A549 (cell line): ENCODE results near the gene CYFIP2. TPM values are rescaled to one million over a fixed set of nuclear protein-coding genes. Genes with fewer than 3 reads are reported as not detected.

Source experiments
- ATAC-seq, 2 experiments: fragments of 200-7000 bp in 1 of 2; fragments of >200 bp in 1 of 2; cut with Nextera tagmentation in 1 of 2; cut with Tn5 transposase in 1 of 2; 3 replicates each; pipeline versions ENCODE4 v1.8.0 to v1.9.1; 2018 to 2020; ENCODE audit warnings: mild to moderate bottlenecking in 1 of 2, moderate library complexity in 1 of 2
- CTCF ChIA-PET: fragments of 300-600 bp; sonication (Branson Sonifier 250); formaldehyde crosslinking; extraction: SDS; loops from one replicate; lab custom pipeline; 2021; ENCODE audit warnings: antibody characterized with exemption, inconsistent platforms; lab: Yijun Ruan, JAX
- POLR2A ChIA-PET: fragments of 350-600 bp; formaldehyde crosslinking; extraction: SDS; loops from one replicate; lab custom pipeline; 2021; ENCODE audit warnings: antibody characterized with exemption, inconsistent platforms; lab: Yijun Ruan, JAX
- DNase-seq, 2 experiments: peaks; one replicate each; pipeline versions ENCODE4 v3.0.0 to v3.0.0-alpha.2; 2011 to 2016; ENCODE audit warnings: low read depth in 1 of 2, low spot score in 1 of 2
- FAIRE-seq: peaks from 2 replicates; lab custom pipeline; 2011; peaks lifted over from hg19 to GRCh38; lab: Jason Lieb, UNC
- H3K27ac ChIP-seq, 2 experiments: fragments of >200 bp; sonication (Bioruptor Twin); formaldehyde crosslinking; 3 replicates each; pipeline ENCODE4 v1.5.1; 2016 to 2017
- H3K4me1 ChIP-seq: fragments of >200 bp; sonication (Bioruptor Twin); formaldehyde crosslinking; 3 replicates; pipeline ENCODE4 v1.6.1; 2016
- H3K4me2 ChIP-seq: fragments of >200 bp; sonication (Bioruptor Twin); formaldehyde crosslinking; 3 replicates; pipeline ENCODE4 v1.6.1; 2016
- H3K4me3 ChIP-seq: fragments of >200 bp; sonication (Bioruptor Twin); formaldehyde crosslinking; 3 replicates; pipeline ENCODE4 v1.5.1; 2016
- H3K9me3 ChIP-seq: fragments of >200 bp; sonication (Bioruptor Twin); formaldehyde crosslinking; 3 replicates; pipeline ENCODE4 v1.6.1; 2016
- BHLHE40 ChIP-seq: IDR thresholded peaks from 2 replicates; pipeline ENCODE4 v1.6.1; 2012; ENCODE audit warnings: low read depth, low read length, inconsistent platforms
- CHD2 ChIP-seq: fragments of 150-350 bp; IDR thresholded peaks from 2 replicates; pipeline ENCODE4 v1.6.1; 2014; ENCODE audit warnings: low read length; ENCODE audit not compliant: partially characterized antibody
- CHD4 ChIP-seq: fragments of 200-600 bp; sonication (generic); IDR thresholded peaks from 2 replicates; pipeline ENCODE4 v1.6.1; 2016; ENCODE audit warnings: antibody characterized with exemption, mild to moderate bottlenecking, borderline replicate concordance
- EHF ChIP-seq: fragments of 250-450 bp; sonication (Bioruptor Pico); IDR thresholded peaks from 2 replicates; pipeline ENCODE4 v1.5.0; 2020; ENCODE audit warnings: mild to moderate bottlenecking
- EHMT2 ChIP-seq: fragments of 200-600 bp; sonication (generic); IDR thresholded peaks from 2 replicates; pipeline ENCODE4 v1.6.1; 2016; ENCODE audit warnings: antibody characterized with exemption, low read depth, mild to moderate bottlenecking, moderate library complexity
- EP300 ChIP-seq, 2 experiments: fragments of >200 bp; sonication (Bioruptor Twin); formaldehyde crosslinking; IDR thresholded peaks; 2 replicates in 1 of 2; 3 replicates in 1 of 2; pipeline ENCODE4 v1.6.1; 2016 to 2017
- FOSB ChIP-seq: fragments of 250-450 bp; sonication (Bioruptor Pico); IDR thresholded peaks from 2 replicates; pipeline ENCODE4 v1.5.0; 2020; ENCODE audit warnings: mild to moderate bottlenecking, moderate library complexity
- FOSL2 ChIP-seq, 2 experiments: fragments of 450-650 bp in 1 of 2; fragments of >200 bp in 1 of 2; sonication (Bioruptor Twin) in 1 of 2; formaldehyde crosslinking; IDR thresholded peaks; 2 replicates each; pipeline versions ENCODE4 v1.5.0 to v1.6.1; 2016 to 2020; ENCODE audit warnings: mild to moderate bottlenecking in 1 of 2, moderate library complexity in 1 of 2
- HEYL ChIP-seq: fragments of 250-450 bp; sonication (Bioruptor Pico); IDR thresholded peaks from 2 replicates; pipeline ENCODE4 v1.8.0; 2021; ENCODE audit warnings: mild to moderate bottlenecking, moderate library complexity
- HOXB13 ChIP-seq: fragments of 250-450 bp; sonication (Bioruptor Pico); IDR thresholded peaks from 2 replicates; pipeline ENCODE4 v1.5.0; 2020; ENCODE audit warnings: low read depth, mild to moderate bottlenecking, moderate library complexity
- JUNB ChIP-seq: fragments of >200 bp; sonication (Bioruptor Twin); formaldehyde crosslinking; IDR thresholded peaks from 2 replicates; pipeline ENCODE4 v1.6.1; 2016
- MAFK ChIP-seq: fragments of 450-650 bp; IDR thresholded peaks from 2 replicates; pipeline ENCODE4 v1.6.1; 2014; ENCODE audit not compliant: partially characterized antibody
- NPAS2 ChIP-seq: fragments of 250-450 bp; sonication (Bioruptor Pico); IDR thresholded peaks from 2 replicates; pipeline ENCODE4 v1.8.0; 2022; ENCODE audit warnings: mild to moderate bottlenecking, moderate library complexity, borderline replicate concordance
- PHF8 ChIP-seq: fragments of 200-600 bp; sonication (generic); IDR thresholded peaks from 2 replicates; pipeline ENCODE4 v1.6.1; 2016; ENCODE audit warnings: low read depth, mild to moderate bottlenecking, antibody characterized with exemption, moderate library complexity, borderline replicate concordance
- RAD21 ChIP-seq, 2 experiments: fragments of >200 bp in 1 of 2; sonication (Bioruptor Twin) in 1 of 2; formaldehyde crosslinking in 1 of 2; IDR thresholded peaks in 1 of 2; conservative IDR thresholded peaks in 1 of 2; 2 replicates in 1 of 2; 3 replicates in 1 of 2; pipeline ENCODE4 v1.6.1; 2012 to 2018; ENCODE audit warnings: inconsistent platforms in 1 of 2
- RARB ChIP-seq: fragments of 250-450 bp; sonication (Bioruptor Pico); IDR thresholded peaks from 2 replicates; pipeline ENCODE4 v1.8.0; 2021; ENCODE audit warnings: mild to moderate bottlenecking, moderate library complexity
- RNF2 ChIP-seq: fragments of 200-600 bp; sonication (generic); IDR thresholded peaks from 2 replicates; pipeline ENCODE4 v1.6.1; 2016; ENCODE audit warnings: low read depth, mild to moderate bottlenecking, antibody characterized with exemption, moderate library complexity, borderline replicate concordance
- SMC3 ChIP-seq: fragments of >200 bp; sonication (Bioruptor Twin); formaldehyde crosslinking; IDR thresholded peaks from 3 replicates; pipeline ENCODE4 v1.6.1; 2018; ENCODE audit warnings: inconsistent platforms
- SREBF2 ChIP-seq: fragments of 450-650 bp; IDR thresholded peaks from 2 replicates; pipeline ENCODE4 v1.6.1; 2014; ENCODE audit warnings: mild to moderate bottlenecking, moderate library complexity
- ZC3H11A ChIP-seq: fragments of 450-650 bp; IDR thresholded peaks from 2 replicates; pipeline ENCODE4 v1.6.1; 2014; ENCODE audit warnings: antibody characterized with exemption, mild to moderate bottlenecking
- WGBS: methylation state at CpG from one replicate; pipeline ENCODE4 v1.1.6; 2017; ENCODE audit errors: missing lambda C conversion rate; 5-methylcytosine and 5-hydroxymethylcytosine counted together
- polyA plus RNA-seq, 4 experiments: library from polyadenylated mRNA; depleted of rRNA in 3 of 4; stranded (reverse); fragments of >200 nt; fragmentation: RNase III in 1 of 4; extraction: RNeasy Plus Mini Kit Qiagen cat#74134 plus additional on column Dnase treatment in 1 of 4; gene quantifications; 2 replicates in 3 of 4; 3 replicates in 1 of 4; pipeline ENCODE4 v1.2.3, GENCODE V29; 2011 to 2017
- TF ChIP-seq, protein P1 (sequence below): IDR thresholded peaks from 2 replicates; pipeline ENCODE4 v1.6.1; 2012
- TF ChIP-seq, protein P2 (sequence below): fragments of >200 bp; sonication (Bioruptor Twin); formaldehyde crosslinking; IDR thresholded peaks from 3 replicates; pipeline ENCODE4 v1.6.1; 2016
- TF ChIP-seq, protein P3 (sequence below): fragments of 200-600 bp; sonication (generic); IDR thresholded peaks from 2 replicates; pipeline ENCODE4 v1.6.1; 2016; ENCODE audit warnings: antibody characterized with exemption, mild to moderate bottlenecking, moderate library complexity

The CYFIP2 gene
- polyA plus RNA-seq, 2 of the 4 experiments (the other 2 are of a cell fraction), result 9.0 to 18.6 TPM

DNA sequence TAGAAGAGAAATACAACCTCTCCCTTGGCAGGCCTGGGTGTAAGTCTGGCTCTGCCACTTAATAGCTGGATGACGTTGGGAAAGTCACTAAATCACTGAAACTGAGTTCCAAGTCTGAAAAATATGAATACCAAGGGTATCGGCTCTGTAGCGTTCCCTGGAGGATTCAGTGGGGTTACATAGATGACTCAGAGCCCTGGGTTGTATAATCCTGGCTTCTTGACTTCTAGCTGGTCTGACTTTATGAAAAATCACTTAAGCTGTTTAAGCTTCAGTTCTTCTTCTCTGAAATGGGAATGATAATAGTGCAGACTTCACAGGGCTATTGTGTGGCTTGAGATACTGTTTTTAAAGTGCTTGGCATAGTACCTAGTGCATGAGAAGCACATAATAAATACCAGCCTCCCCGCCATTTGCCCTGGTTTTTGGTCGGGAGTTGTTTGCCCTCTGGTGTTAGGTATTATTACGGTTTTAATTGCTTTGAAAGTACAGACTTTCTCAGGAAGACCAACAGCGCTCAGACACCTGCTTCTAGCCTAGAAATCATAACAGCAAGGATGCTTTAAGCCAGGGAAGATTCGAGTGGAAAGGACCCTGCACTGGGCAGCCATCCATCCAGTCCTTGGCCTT is 43.0 kb downstream of the CYFIP2 start:
- CTCF ChIA-PET, result interaction anchor here (0.5 to 3.5 kb wide), 5 partner anchors 9 to 348 kb away, joined by 3 to 27 read pairs (median 3); no protein-coding TSS in a partner anchor
- H3K9me3 ChIP-seq, result no peaks in the 10 kb centered on the region
- POLR2A ChIA-PET, result no interaction called here
- H3K27ac ChIP-seq, result no peak overlapping the region
- H3K4me3 ChIP-seq, result no peak overlapping the region
- no peak for FAIRE-seq
- peak; percentile 19 to 33; a peak in 2 of 5 replicates for TF ChIP-seq RAD21 (conservative IDR thresholded peaks at IDR 0.05 in 1 of 2, IDR thresholded peaks at IDR 0.05 in 1 of 2)
- no peak for TF ChIP-seq ZC3H11A
- TF ChIP-seq SMC3, result peak; percentile 19; the same call in 1 of the 3 replicates
- no peaks in the 10 kb centered on the region for H3K4me1 ChIP-seq
- DNase-seq, result no peak
- no peak overlapping the region for H3K4me2 ChIP-seq
- 0 out of 6 replicates have a peak, but pooled peaks of 1 of the 2 experiments have one; percentile 27 for ATAC-seq
- WGBS, result 39% methylated on average over 8 of the region's 8 CpGs

DNA sequence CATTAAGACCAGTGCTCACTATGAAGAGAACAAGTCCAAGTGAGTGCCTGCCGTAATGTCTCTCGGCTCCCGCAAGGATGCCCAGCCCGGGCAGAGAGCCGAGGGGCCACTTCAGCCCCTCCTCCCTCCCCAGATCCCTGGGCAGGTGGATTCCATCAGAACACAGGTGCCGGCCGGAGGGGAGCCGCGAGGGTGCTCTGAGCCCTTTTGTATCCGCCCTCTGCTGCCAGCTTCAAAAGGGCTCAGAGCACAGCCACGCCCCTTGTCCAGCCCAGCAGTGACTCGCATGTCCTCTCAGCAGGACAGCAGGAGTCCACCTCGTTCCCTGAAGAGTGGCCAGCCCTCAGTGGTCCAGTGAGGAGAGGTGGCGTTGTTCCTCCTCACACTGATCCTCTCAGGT is 43.9 kb downstream of the CYFIP2 start:
- Histone ChIP-seq H3K4me1 (no peaks in the 10 kb centered on the region), H3K4me2 (no peak overlapping the region), H3K9me3 (no peaks in the 10 kb centered on the region), H3K4me3 (no peak overlapping the region), H3K27ac (no peak overlapping the region)
- POLR2A ChIA-PET, result no interaction called here
- no peak for FAIRE-seq
- no peak for DNase-seq
- TF ChIP-seq NPAS2 (no peak), FOSB (CRISPR knock-in tag) (no peak), CHD2 (no peak), CHD4 (no peak)
- CTCF ChIA-PET, result interaction anchor here (0.8 to 3.5 kb wide), 4 partner anchors 10 to 161 kb away, joined by 3 to 27 read pairs (median 7); no protein-coding TSS in a partner anchor
- WGBS, result 63% methylated on average over 5 of the region's 14 CpGs
- ATAC-seq, result peak in 1 of 2 experiments; percentile 28; a peak in 2 of 6 replicates

DNA sequence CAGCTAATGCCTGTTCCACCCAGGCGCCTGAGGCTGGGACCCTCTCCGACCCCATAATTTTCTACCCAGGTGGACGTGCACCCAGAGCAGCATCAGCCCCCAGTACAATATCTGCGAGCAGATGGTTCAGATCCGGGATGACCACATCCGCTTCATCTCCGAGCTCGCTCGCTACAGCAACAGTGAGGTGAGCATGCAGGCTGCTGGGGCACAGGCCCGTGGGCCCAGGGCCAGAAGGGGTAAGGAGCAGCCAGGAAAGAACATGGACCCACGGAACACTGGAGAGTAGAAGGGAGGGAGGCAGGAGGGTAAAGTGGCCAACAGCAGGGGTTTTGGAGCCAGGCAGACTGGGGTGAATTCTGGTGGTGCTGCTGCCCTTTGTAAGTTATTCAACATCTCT is 45.7 kb downstream of the CYFIP2 start:
- Histone ChIP-seq H3K4me1 (no peaks in the 10 kb centered on the region), H3K4me3 (no peak overlapping the region), H3K27ac (no peak overlapping the region), H3K4me2 (no peak overlapping the region), H3K9me3 (no peaks in the 10 kb centered on the region)
- WGBS, result 86% methylated on average over 10 of the region's 11 CpGs
- FAIRE-seq (no peak), DNase-seq (no peak), ATAC-seq (no peak)
- ChIA-PET POLR2A (no interaction called here), CTCF (interaction anchor here (1.3 to 2.5 kb wide), 2 partner anchors 59 to 162 kb away, joined by 4 to 11 read pairs; no protein-coding TSS in a partner anchor)
- TF ChIP-seq RNF2 (no peak), EHMT2 (no peak), EP300 (IDR thresholded peaks at IDR 0.05) (no peak), EHF (CRISPR knock-in tag) (no peak), RAD21 (conservative IDR thresholded peaks at IDR 0.05 in 1 of 2, IDR thresholded peaks at IDR 0.05 in 1 of 2) (no peak), PHF8 (no peak), JUNB (no peak), FOSL2 (IDR thresholded peaks at IDR 0.05) (no peak), FOSL2 (CRISPR knock-in tag; IDR thresholded peaks at IDR 0.05) (no peak), HEYL (no peak)
- TF ChIP-seq, protein P1, sequence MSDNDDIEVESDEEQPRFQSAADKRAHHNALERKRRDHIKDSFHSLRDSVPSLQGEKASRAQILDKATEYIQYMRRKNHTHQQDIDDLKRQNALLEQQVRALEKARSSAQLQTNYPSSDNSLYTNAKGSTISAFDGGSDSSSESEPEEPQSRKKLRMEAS, result no peak
- TF ChIP-seq, protein P2, sequence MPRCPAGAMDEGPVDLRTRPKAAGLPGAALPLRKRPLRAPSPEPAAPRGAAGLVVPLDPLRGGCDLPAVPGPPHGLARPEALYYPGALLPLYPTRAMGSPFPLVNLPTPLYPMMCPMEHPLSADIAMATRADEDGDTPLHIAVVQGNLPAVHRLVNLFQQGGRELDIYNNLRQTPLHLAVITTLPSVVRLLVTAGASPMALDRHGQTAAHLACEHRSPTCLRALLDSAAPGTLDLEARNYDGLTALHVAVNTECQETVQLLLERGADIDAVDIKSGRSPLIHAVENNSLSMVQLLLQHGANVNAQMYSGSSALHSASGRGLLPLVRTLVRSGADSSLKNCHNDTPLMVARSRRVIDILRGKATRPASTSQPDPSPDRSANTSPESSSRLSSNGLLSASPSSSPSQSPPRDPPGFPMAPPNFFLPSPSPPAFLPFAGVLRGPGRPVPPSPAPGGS, result no peak

DNA sequence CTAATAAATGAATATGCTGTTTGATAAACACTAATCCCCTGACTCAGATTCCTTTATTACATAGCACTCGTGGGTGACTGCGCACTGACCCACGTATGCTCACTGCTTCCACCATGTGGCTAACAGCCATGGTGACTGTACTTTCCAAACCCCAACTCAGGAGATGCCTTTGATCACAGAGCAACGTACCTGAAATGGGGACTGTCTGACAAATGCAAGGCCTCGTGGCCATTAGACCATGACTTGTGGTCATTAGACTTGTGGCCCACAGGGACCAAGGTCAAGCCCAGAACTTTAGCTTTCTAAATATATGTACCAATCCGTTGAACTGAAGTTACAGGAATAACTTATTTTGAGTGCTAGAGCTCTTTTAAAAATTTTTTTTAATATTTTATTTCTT is 46.6 kb downstream of the CYFIP2 start:
- Histone ChIP-seq H3K4me2 (no peak overlapping the region), H3K27ac (no peak overlapping the region), H3K9me3 (no peaks in the 10 kb centered on the region), H3K4me1 (no peaks in the 10 kb centered on the region), H3K4me3 (no peak overlapping the region)
- CTCF ChIA-PET, result interaction anchor here (0.6 to 3.3 kb wide), 22 partner anchors 9 to 406 kb away, joined by 3 to 52 read pairs (median 4); no protein-coding TSS in a partner anchor
- POLR2A ChIA-PET, result no interaction called here
- ATAC-seq (peak; percentile 88 to 97), FAIRE-seq (peak; percentile 84), DNase-seq (peak; percentile 63 to 87)
- WGBS, result 21% methylated on average over 6 of the region's 6 CpGs
- TF ChIP-seq RARB (CRISPR knock-in tag) (no peak), BHLHE40 (no peak), RNF2 (no peak), SREBF2 (no peak), SMC3 (peak; percentile 87), MAFK (no peak), HOXB13 (no peak)
- TF ChIP-seq, protein P3, sequence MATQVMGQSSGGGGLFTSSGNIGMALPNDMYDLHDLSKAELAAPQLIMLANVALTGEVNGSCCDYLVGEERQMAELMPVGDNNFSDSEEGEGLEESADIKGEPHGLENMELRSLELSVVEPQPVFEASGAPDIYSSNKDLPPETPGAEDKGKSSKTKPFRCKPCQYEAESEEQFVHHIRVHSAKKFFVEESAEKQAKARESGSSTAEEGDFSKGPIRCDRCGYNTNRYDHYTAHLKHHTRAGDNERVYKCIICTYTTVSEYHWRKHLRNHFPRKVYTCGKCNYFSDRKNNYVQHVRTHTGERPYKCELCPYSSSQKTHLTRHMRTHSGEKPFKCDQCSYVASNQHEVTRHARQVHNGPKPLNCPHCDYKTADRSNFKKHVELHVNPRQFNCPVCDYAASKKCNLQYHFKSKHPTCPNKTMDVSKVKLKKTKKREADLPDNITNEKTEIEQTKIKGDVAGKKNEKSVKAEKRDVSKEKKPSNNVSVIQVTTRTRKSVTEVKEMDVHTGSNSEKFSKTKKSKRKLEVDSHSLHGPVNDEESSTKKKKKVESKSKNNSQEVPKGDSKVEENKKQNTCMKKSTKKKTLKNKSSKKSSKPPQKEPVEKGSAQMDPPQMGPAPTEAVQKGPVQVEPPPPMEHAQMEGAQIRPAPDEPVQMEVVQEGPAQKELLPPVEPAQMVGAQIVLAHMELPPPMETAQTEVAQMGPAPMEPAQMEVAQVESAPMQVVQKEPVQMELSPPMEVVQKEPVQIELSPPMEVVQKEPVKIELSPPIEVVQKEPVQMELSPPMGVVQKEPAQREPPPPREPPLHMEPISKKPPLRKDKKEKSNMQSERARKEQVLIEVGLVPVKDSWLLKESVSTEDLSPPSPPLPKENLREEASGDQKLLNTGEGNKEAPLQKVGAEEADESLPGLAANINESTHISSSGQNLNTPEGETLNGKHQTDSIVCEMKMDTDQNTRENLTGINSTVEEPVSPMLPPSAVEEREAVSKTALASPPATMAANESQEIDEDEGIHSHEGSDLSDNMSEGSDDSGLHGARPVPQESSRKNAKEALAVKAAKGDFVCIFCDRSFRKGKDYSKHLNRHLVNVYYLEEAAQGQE, result no peak
- TF ChIP-seq, protein P2, result no peak
